ENCODE data around the gene PAGR1. TPM values are rescaled to one million over a fixed set of nuclear protein-coding genes. Genes with fewer than 3 reads are reported as not detected.

Gene PAGR1
- 49.9 and 54.9 TPM in 2 replicates for total RNA-seq

GRCh38 chr16:29815793-29816693, at the start of gene PAGR1:
Gene PAGR1 (plus strand): TSS chr16:29816152. CDS start chr16:29816526, 374 bp downstream.

DNA sequence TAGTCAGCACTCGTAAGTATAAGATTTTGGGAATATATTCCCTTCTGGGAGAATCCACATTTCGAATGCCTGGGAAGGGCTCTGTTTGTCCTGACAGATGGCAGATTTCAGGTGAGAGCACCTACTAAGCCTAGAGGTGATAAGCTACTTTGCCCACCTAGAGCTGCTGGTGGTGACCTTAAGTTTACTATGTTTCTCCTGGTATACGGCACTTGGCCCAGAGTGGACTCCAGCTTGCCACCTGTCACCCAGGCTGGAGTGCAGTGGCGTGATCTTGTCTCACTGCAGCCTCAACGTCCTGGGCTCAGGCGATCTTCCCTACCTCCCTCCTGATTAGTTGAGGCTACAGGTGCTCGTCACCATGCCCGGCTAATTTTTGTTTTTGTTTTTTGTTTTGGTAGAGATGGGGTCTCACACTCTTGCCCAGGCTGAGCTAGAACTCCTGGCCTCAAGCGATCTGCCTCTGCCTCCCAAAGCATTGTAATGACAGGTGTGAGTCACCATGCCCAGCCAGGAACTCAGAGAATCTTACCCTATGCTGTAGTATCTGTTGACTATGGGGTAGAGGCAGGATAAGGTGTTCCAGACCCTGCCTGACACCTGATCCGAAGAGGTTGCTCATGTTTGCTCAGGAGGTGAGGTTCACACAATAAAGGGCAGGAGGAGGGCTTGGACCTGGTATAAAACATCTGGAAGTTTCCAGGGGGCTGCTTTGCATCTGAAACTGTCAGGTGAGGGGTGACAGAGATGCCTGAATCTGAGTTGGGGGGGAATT, 38.2 kb upstream of the PAGR1 start, which contains the start of gene ZG16:
Gene ZG16 (plus strand): TSS at position 681 of the 775 bp plus-strand sequence. CDS start 1,011 bp downstream, outside the sequence.

GRCh38 chr16:29790183-29790948, 25.6 kb upstream of the PAGR1 start, which contains the start of gene KIF22:
Gene KIF22 (plus strand): TSS chr16:29790751. CDS start chr16:29790760, 9 bp downstream.

GRCh38 chr16:29806099-29806579, 9.8 kb upstream of the PAGR1 start, which contains the start of gene MAZ:
Gene MAZ (plus strand): TSS chr16:29806529. CDS start chr16:29806702, 173 bp downstream.

DNA sequence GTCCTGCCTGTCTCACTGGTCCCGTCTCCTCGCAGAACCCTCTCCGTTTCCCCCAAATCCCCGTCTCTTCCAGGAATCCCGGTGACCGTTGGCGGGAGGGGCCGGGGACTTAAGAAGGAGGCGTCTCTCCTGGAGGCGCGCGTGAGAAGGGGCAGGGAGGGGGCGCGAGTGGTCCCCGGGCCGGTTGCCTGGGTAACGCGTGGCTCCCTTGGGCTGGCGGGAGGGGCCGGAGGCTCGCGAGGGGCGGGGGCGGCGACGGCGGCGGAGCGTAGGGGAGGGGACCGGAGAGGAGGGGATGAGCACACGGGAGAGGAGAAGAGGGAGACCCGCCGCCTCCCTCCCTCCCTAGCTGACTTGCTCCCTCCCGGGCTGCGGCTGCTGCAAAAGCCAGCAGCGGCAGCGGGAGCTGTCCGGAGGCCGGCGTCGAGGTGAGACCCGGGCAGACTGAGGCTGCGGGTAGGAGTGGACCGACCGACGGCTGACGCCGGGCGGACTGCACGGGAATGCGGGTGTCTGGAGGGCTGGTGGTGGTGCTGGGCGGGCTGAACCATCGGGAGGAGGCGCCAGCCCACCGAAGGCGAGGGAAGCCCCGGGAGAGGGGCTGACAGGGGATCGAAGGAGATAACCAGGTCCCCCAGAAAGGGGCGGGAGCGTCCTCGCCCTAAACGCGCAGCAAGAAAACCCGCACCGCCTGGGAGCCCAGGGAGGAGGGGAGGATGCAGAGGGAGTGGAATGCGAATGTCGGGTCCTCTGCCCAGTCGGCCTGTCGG, 3.9 kb upstream of the PAGR1 start, which contains the start of gene PRRT2:
Gene PRRT2 (plus strand): TSS at position 298 of the 770 bp plus-strand sequence. CDS start 862 bp downstream, outside the sequence.

GRCh38 chr16:29820271-29820701, 4.3 kb downstream of the PAGR1 start, which contains the start of gene MVP:
Gene MVP (plus strand): TSS chr16:29820462. CDS start chr16:29830550, 10,088 bp downstream.

GRCh38 chr16:29862884-29863668, 47.1 kb downstream of the PAGR1 start, which contains the start of gene CDIPT:
Gene CDIPT (minus strand): TSS chr16:29863226. CDS start chr16:29862857, 369 bp downstream.

Other genes with a start within 250 kb of the PAGR1 start
- not detected in 2 replicates for gene SPN, start 152.9 kb upstream of the PAGR1 start, total RNA-seq
- 1.2 and 2.7 TPM in 2 replicates for gene QPRT, start 137.0 kb upstream of the PAGR1 start, total RNA-seq
- gene C16orf54, start 70.2 kb upstream of the PAGR1 start, total RNA-seq, result not detected in 2 replicates
- not detected in 2 replicates for gene ZG16, start 37.9 kb upstream of the PAGR1 start, total RNA-seq
- 51.3 and 68.9 TPM in 2 replicates for gene KIF22, start 25.4 kb upstream of the PAGR1 start, total RNA-seq
- 160 and 240 TPM in 2 replicates for gene MAZ, start 9.6 kb upstream of the PAGR1 start, total RNA-seq
- not detected in 2 replicates for gene PRRT2, start 4.0 kb upstream of the PAGR1 start, total RNA-seq
- 91.0 and 99.4 TPM in 2 replicates for gene MVP, start 4.3 kb downstream of the PAGR1 start, total RNA-seq
- 56.8 and 68.1 TPM in 2 replicates for gene CDIPT, start 47.1 kb downstream of the PAGR1 start, total RNA-seq
- gene SEZ6L2, start 83.4 kb downstream of the PAGR1 start, total RNA-seq, result 9.9 and 11.2 TPM in 2 replicates
- 5.4 and 9.3 TPM in 2 replicates for gene ASPHD1, start 84.3 kb downstream of the PAGR1 start, total RNA-seq
- gene KCTD13, start 110.1 kb downstream of the PAGR1 start, total RNA-seq, result 9.0 and 11.5 TPM in 2 replicates
- gene TMEM219, start 145.9 kb downstream of the PAGR1 start, total RNA-seq, result 86.8 and 109 TPM in 2 replicates
- 37.1 and 37.2 TPM in 2 replicates for gene TAOK2, start 157.7 kb downstream of the PAGR1 start, total RNA-seq
- 7.5 and 8.9 TPM in 2 replicates for gene HIRIP3, start 179.5 kb downstream of the PAGR1 start, total RNA-seq
- gene INO80E, start 180.1 kb downstream of the PAGR1 start, total RNA-seq, result 49.0 and 66.1 TPM in 2 replicates
- gene DOC2A, start 194.9 kb downstream of the PAGR1 start, total RNA-seq, result 0.71 TPM in 1 of 2 replicates, not detected in the other
- not detected in 2 replicates for gene C16orf92, start 207.0 kb downstream of the PAGR1 start, total RNA-seq
- gene TLCD3B, start 215.1 kb downstream of the PAGR1 start, total RNA-seq, result 0.14 TPM in 1 of 2 replicates, not detected in the other
- 2,269 and 2,487 TPM in 2 replicates for gene ALDOA, start 249.6 kb downstream of the PAGR1 start, total RNA-seq

Measured in airway epithelial cell (primary cell).